SHP77 (cell line): ENCODE results near the gene SPINDOC.
"Not testable (repeated sequence)": the region's sequence is repeated elsewhere in the genome, so short reads cannot be mapped to it uniquely, and the experiment has no call there.

Experiments used
- DNase-seq, 2 experiments: peaks; one replicate each; lab custom pipeline; 2025; lab: John Stamatoyannopoulos, UW

The SPINDOC gene, protein sequence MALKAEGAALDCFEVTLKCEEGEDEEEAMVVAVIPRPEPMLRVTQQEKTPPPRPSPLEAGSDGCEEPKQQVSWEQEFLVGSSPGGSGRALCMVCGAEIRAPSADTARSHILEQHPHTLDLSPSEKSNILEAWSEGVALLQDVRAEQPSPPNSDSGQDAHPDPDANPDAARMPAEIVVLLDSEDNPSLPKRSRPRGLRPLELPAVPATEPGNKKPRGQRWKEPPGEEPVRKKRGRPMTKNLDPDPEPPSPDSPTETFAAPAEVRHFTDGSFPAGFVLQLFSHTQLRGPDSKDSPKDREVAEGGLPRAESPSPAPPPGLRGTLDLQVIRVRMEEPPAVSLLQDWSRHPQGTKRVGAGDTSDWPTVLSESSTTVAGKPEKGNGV

DNA sequence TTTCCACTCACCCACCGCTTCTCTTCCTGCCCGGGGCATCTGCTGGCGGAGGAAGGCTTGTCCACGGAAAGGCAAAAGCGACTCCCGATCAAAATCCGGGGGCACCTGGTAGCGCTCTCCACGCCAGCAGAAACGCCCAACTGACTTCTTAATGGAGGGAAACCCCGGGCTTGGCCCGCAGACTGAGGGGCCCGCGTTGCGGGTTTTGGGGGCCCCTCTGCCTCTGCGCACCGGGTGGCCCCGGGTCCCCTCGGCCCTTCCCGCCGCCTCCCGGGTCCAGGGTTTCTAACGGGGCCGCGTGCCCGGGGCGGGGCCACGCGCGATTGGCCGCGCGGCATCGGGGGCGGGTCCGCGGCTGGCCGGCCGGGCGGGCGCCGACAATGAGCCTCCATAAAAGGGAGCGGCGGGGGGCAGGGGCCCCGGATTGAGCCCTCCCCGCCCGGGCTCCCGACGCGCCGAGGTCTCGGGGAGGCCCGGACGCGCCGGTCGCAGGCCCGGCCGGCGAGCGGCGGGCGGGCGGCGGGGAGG, at the start of gene SPINDOC:
SPINDOC (plus strand) TSS at position 422 of the 528 bp plus-strand sequence. CDS start 231 bp downstream, outside the sequence.
- DNase-seq, result peak; percentile 59 to 64

DNA sequence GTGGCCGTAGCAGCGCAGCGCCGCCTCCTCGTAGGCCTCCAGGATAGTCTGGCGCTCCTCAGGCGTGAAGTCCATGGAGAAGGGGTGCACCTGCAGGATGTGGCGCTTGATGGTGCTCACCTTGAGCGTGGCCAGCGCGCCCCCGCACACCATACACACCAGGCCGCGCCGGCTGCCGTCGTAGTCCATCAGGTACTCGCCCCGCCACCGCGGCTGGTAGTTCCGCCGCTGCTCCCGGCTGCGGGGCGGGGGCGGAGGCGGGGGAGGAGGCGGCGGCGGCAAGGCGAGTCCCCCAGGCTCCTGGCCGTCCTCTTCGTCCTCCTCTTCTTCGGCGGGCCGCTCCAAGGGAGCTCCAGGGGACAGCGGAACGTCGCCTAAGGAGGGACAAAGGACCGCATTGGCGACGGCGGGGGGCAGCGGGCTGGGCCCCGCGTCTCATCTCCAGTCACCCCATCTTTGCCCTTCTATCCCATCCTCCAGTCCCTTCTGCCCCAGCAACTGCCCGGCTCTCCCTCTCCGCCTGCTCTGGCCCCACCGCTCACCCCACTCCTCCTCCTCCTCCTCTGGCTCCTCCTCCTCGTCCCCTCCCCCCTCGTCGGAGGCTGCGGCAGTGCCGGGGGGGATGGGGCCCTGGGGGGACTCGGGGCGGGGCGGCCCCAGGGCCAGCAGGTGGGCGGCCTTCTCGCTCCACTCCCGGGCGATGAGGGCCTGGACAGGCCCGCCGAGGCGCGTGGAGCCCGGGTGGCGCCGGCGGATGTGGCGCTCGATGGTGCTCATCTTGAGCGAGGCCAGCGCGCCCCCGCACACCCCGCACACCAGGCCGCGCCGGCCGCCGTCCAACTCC, 49.5 kb upstream of the SPINDOC start:
- no peak for DNase-seq

DNA sequence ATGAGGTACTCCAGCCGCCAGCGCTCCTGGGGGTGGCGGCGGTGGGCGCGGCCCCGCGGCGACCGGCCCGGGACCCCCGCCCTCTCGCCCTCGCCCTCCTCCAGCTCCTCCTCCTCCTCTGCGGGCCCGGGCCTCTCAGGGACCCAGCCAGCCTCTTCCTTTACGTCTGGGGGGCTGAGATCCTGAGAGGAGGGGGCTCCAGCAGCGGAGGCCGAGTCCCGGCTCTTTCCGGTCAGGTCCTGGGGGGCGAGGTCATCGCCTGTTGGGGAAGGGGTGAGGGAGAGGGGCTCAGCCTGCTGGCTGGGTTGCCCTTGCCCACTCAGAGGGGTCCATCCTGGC, 48.9 kb upstream of the SPINDOC start:
- DNase-seq, result no peak

DNA sequence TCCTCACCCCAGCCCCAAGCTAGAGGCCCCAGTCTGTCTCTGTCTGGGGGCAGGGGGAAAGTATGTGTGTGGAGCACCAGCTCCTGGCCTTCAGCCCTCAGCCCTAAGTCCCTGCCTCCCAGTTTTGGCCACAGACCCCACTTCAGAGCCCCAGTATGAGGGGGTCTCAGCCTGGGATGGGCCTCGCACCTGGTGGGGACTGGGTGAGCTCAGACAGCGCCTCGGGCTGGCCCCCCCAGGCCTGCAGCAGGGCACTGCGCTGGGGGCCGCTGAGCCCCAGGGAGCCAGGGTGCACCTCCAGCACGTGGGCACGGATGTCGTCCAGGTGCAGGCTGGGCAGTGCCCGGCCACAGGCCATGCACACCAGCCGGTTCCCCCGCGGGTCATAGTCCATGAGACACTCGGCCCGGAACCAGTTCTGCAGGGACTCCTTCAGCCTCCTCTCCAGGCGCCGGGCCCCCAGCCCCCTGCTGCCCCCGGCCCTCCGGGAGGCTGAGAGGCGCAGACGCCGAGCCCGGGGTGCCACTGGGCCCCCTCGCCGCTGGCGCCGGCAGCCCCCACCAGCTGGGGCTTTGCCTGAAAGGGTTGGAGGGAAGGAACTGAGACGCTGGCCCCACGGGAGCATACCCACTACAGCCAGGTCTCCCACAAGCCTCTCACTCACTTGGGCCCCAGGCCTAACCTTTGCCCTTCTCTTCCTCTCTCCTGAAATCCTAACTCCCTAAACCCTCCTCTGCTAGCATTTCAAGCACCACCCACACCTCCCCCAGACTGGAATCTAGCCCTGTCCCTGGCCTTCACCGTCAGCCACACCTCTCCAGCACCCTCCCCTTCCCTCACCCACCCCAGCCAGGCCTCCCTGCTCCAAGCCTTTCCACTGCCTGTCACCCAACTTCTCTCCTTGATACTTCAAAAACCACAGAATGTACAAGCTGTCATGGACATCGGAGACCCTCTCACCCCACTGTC, 48.3 kb upstream of the SPINDOC start:
- DNase-seq, result no peak

DNA sequence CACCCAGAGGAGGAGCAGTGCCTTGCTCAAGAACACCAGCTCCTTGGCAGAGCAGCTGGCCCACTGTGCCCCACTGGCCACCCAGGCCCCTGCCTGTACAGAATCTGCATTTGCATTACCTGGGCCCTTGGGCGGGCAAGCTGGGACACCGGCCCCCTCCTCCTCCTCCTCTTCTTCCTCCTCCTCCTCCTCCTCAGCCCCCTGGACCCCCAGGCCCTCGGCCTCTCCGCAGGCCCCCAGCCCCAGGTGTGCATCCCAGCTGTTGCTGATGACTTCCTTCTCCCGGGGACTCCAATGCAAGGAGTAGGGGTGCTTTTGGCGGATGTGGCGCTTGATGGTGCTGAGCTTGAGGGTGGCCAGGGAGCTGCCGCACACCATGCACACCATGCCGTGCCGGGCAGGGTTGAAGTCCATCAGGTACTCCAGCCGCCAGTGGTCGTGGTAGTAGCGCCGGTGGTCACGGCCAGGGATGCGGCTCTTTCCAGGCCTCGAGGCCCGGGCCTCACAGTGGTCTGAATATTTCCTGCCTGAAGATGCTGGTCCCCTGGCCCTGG, 47.5 kb upstream of the SPINDOC start:
- DNase-seq, result no peak

DNA sequence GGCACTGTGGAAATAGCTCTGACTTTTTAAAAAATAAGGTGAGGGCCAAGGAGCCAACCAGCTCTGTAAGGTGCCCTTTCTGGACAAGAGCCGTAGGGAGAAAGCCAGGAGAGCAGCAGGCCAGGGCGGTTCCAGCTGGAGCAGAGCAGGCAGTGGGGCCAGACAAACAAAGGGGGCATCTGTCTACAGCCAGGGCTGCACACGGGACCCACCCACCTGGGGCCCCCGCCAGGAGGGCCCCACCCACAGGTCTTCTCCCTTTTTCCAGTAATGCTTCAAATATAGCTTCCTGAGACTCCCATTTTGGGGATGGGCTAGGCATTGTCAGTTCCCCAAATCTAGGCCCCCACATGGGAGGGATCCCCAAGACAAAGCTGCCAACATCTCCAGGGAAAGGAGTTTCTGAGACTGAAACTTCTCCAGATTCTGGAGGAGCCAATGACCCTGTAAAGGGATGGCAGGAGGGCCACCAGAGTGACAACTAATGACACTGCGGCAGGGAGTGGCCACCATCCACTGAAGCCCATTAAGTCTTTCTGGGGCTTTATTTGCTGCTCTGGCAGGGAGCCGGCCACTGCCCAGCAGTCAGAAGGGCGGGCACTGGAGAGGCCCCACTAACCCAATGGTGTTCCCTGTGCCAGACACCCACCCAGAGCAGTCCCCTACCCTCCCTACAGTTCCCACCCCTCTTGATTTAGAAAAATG, 46.6 kb upstream of the SPINDOC start:
- no peak for DNase-seq

DNA sequence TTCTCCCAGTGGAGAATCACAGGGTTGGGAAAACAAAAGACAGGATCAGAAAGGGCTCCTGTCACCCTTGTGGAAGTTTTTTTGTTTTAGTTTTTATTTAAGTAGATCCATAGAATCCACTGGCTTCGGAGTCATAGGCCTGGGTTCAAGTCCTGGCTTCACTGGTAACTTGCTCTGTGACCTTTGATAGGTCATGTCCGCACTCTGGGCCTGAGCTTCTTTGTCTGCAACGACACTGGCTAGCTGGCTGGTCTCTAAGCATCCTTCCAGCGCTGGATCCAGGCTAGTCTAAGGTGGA, 46.0 kb upstream of the SPINDOC start:
- no peak for DNase-seq

DNA sequence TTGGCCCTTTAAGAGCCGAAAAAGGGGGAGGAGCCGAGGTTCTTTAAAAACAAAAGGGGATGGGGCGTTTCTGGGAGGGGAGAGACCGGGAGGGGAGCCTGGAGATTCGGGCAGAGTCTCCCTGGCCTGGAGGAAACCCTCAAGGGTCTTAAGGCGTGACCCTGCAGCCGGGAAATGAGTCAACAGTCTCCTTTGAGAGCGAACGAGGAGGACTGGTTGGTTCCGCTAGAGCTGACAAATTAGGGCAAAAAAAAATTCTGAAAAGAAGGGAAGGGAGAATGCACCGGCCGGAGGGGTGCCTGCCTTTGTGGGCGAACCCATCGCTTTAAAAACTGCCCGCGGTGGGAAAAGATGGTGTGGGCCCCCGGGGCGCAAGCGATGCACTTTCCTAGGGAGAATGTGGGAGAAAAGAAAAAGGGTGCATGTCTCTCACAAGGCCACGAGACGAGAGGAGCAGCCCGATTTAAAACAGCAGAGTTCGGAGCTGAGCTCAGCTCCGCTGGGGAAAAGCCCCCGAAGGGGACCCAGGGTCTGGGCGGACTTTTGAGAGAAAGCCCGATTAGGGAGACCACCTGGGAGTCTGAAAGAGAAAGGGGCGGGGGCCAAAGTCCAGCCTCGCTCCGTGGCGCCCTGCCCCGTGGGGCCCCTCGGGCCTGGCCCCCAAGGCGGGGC, 45.6 kb upstream of the SPINDOC start:
- peak; percentile 18 to 35 for DNase-seq

DNA sequence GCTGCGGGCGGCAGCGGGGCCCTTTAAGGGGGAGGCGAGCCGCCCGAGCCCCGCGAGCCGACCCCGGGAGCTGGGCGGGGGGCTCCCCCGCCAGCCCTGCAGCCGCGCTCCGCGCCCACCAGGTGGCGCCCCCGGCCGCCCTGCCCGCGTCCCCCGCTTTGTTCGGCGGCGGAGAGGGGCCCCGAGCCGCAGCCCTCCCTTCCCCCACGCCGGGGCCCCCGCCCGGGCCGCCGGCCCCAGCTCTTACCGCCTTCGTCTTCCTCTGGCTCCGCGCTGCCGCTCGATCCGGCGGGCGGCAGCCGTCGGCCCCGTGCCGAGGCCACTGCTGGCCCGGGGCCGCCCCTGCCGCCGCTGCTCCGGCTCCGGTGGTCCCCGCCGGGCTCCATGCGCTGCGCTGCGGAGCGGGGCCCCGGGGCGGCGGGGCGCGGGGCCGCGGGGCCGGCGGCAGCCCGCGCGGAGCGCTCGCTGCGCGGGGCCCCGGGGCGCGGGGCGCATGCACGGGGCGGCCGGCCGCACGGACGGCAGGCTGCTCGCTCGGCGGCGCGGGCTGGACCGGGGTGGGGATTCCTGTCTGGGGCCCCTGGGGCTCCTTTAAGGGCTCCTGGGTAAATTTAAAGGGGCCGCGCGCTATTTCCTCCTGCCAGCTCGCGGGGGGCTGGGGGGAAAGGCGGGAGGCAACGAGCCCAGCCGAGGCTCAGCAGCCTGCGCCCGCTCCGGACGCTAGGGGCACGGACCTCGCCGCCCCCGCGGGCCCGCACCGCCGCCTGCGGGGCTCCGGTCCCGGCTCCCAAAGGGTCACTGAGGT, 44.8 kb upstream of the SPINDOC start, which contains the start of gene ZFTA:
ZFTA (minus strand) TSS at position 539 of the 805 bp plus-strand sequence; CDS start at position 386, 153 bp downstream.
- peak; percentile 8 to 13 for DNase-seq

DNA sequence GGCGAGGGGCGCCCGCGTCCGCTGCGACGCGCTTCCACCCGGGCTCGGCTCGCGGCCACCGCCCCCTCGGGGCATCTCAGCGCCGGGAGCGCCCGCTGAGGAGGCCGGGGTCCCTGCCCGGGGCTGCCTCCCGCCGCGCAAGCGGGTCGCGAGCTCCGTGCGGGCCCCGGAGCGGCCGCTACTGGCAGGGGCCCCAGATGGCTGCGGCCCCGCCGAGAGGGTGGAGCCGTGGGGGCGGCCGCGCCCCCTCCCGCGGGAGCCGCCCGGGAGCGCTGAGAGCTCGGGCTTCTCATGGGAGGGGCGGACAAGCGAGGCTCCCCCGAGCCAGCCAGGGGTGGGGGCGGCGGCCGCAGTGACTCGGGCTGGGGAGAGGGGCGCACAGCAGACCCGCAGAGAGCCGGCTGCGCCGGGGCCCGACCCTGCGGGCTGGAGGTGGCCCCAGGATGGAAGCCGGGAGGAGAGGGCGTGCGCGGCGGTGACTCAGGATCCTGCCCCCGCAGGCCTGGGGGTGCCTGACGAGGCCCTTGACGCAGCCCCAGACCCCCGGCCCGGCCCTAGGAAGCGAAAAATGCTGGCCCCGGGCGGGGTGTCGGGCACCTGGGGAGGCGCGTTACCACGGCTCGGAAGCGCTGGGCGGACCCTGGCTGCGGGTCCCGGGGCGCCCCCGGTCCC, 44.1 kb upstream of the SPINDOC start:
- no peak for DNase-seq

DNA sequence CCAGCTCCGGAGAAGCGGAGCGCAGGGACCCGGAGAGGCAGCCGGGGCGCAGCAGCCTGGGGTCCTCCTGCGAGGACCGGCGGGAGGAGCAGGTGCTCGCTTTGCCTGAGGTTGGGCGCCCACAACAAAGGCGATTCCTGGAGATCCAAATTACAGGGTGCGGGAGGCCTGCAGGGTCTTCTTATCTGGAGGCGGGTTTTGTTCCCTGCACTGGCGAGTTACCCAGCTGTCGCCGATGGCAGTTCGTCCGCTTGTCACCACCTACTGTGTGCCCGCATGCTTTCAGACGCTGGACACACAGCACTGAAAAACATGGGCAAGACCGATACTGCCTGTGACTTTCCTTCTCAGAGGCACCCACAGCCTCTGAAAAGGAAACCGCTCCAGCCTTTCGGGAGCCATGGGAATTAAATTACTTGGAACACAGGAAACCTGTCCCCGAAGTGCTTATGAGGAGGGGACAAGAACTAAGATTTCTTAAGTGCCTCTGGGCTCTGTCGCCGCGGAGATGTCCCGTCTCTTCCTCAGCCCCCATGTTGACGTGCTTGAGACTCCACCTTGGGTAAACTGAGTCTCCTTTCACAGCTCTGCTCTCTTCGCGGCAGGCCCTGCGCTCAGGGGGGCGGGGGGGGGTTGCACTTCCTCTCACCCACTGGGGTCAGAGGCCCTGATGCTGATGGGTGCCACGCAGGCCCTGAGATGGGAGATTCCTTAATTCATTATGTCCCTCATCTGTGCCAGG, 43.4 kb upstream of the SPINDOC start:
- no peak for DNase-seq

DNA sequence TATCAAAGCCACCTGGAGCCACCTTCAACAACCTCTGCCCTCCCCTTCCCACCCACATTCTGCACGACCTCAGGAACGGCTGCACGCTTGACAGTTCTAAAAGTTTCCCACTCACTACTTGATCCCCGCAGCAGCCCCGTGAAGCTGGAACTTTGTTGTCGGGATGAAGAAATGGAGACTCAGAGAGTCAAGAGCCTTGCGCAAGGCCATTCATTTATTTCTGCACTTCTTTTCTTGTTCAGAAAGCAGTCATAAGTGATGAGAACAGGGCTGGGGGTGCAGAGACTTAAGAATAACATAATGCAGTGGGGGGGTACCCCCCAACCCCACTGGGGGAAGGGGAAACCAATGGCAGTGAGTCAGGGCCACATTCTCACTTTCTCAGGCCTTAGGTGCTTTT, 42.5 kb upstream of the SPINDOC start:
- DNase-seq, result no peak

DNA sequence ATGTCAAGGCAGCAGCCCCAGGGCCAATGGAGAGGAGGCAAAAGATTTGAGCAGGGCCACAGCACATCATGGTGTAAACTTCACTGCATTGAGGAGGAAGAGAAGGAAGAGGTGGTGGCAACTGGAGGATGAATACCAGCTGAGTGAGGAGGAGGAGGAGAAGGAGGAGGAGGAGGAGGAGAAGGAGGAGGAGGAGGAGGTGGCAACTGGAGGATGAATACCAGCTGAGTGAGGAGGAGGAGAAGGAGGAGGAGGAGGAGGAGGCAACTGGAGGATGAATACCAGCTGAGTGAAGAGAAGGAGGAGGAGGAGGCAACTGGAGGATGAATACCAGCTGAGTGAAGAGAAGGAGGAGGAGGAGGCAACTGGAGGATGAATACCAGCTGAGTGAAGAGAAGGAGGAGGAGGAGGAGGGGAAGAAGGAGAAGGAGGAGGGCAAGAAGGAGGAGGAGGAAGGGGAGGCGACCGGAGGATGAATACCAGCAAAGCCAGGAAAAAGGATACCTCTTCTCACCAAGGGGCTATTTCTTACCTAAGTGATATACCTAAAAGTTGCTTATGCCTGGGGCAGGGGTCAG, 41.4 kb upstream of the SPINDOC start:
- DNase-seq, result not testable (repeated sequence)

DNA sequence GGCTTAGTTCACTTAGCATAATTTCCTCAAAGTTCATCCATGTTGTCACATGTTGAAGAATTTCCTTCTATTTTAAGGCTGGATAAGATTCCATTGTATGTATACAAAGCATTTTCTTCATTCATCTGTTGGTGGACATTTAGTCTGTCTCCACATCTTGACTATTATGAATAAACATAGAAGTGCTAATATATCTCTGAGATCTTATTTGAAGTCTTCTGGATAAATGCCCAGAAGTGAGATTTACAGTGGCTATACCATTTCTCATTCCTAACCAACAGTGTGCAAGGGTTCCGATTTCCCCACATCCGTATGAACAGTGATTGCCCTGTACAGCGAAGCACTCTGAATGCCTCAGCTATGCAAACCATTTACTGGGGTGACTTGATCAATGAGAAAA, 38.1 kb upstream of the SPINDOC start:
- DNase-seq, result no peak

DNA sequence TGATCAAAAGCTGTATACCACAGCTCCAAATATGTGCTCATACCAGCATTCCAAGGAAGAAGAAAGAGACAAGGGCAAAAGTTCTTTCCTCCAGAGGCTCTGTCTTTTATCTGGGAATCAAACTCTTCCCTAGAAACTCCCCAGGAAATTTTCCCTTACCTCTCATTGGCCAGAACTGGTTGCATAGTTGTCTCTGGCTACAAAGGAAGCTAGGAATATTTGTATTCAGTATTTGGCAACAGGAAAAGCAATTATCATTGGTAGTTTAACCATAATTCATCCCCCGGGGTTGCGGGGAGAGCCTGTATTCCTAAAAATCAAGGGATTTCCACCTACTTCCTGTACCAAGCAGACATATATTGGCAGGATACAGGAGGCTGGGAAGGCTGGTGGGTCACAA, 34.2 kb upstream of the SPINDOC start:
- DNase-seq, result no peak

DNA sequence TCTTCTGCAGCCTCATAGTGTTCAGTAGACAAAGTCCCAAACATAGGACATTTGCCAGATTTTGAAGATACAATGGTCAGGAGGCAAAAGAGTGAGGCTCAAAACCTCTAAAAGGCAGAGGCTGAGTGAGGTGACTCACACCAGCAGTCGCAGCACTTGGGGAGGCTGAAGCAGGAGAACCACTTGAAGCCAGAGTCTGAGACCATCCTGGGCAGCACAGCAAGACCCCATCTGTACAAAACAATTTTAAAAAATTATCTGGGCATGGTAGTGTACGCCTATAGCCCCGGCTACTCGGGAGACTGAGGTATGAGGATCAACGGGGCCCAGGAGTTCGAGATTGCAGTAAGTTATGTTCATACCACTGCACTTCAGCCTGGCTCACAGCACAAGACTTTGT, 30.5 kb upstream of the SPINDOC start:
- no peak for DNase-seq

DNA sequence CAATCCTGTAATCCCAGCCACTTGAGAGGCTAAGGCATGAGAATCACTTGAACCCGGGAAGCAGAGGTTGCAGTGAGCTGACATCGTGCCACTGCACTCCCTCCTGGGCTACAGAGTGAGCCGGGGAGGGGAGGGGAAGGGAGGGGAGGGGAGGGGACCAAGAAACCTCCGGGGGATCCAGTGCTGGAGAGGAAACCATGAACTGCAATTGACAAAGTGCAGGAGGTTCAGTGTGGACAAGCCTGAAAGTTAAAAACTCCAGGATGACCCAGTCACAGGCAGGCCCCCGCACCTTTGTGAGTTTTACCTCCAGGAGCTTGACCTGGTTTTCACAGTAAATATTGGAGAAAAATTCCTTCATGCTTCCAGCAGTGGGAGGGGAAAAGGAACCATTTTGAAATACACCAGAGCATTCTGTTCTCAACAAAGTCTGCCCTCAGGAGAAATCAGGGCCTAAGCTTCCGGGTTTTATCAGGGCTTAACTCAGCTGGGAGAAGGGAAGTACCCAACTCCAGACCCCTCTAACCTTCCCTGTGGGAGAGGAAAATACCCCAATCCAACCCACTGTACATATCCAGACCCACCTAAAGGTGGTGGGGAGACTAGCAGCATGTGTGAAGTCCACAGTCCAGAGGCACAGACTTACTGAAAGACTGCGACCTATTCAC, 29.2 kb upstream of the SPINDOC start:
- DNase-seq, result no peak
